GM19395 (cell line): Measurements from ENCODE around the gene CWC27.
A peak's percentile ranks its signal among the peaks of the same experiment; 100 is the strongest.

Experiments
- ATAC-seq: cut with Tn5 transposase; IDR thresholded peaks from one replicate; pipeline ENCODE4 v1.9.1; 2021; ENCODE audit warnings: mild to moderate bottlenecking, moderate library complexity; ENCODE audit not compliant: unreplicated experiment

CWC27 gene

DNA sequence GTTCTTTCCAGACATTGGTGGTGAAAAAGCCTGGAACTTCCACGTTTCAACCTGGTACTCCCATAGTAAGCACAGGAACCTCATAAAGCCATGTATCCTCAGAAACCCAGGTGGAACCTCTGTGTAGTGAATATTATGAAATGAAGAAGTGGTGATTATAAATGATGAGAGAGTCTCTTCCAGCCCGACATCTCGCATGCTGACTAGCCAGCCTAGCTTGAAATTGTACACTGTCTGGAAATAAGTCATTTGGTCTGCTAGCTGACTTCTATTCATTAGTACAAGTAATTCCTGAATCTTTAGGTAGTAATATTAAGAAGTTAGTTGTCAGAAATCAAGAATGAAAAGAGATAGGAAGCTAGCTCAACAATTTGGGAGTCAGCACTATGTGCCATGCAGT is 203.3 kb downstream of the CWC27 start:
- ATAC-seq: no peak

DNA sequence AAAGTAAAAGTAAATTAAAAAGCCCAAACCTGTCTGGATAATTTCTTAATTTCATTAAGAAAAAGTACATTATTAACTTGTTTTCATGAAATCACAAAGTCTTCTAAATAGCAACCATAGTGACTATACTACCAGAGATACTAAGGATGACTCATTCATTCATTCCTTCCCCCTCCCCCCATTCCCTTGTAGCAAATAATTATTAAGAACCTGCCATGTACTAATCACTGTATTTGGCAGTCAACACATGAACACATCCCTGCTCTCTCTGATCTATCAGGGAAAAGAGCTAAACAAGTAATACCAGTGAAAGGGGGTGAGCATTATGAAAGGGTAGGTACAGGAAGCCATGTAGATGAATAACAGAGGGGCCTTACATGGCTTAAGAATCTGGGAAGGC is 203.9 kb downstream of the CWC27 start:
- ATAC-seq: no peak

DNA sequence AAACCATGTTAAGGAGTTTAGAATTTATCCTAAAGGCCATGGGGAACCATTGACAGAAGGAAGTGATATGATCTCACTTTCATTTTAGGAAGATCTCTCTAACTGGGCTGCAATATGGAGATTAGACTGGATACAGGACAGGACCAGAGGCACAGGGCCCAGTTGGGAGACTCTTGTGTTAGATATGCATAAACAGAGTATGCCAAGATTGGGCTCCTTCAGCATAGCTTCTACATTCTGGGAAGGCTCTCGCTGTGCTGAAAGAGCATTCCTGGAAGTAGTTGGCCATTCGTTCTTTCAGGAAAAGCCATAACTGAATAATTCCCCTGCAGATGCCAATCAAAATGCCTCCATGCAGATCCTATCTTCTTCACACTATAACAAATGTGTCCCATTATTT is 204.5 kb downstream of the CWC27 start:
- no peak for ATAC-seq

DNA sequence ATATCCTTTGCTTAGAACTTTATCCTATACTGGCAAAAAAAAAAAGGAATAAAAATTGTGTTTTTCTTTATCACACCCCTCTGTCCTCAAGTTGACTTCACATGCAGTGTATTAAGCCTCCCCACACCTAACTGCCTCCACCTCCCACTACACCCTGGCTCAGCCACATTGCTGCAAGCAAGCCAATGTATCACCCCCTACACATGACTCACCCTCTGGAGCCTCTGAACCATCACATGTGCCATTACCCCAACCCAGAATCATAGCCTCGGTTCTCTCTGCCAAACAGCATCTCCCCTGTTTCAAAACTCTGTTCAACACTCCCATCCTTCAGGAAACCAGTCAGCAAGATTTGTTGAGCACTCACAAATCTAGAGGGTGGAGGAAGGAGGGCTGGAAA is 209.0 kb downstream of the CWC27 start:
- ATAC-seq: no peak

DNA sequence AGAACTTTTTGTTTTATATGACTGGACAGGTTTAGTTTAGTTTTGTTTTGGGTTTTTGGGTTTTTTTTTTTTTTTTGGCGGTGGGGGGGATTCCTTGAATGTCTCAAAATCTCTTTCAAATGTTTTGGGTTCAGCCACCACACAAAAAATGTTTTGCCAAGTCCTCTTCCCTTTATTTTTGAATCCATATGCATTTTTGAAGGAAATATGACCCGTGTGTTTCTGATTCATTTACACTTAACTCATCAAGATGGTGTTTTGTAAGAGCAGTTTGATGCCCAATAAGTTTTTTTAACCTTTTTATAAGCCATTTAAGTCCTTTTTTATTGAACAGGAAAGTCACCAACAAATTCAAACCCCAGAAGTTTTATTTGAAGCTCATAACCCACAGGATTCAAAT is 209.8 kb downstream of the CWC27 start:
- no peak for ATAC-seq

DNA sequence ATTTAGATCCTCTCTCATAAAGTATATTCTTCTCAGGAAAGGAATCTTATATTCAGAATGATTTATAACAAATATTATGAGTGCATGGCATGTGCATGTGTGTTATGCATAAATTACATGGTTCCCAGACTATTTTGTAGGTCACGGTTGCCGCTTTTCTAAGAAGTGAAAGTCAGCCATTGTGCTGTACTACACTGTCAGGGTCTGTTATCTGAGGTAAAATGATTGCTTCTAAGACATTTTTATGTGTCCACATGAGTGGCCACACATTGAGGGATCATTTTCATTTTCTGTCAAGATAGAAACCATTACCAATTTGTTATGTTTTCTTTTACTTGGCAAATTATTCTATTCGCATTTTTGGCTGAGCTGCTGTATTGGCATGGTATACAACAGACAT is 210.8 kb downstream of the CWC27 start:
- ATAC-seq: peak; percentile 77

DNA sequence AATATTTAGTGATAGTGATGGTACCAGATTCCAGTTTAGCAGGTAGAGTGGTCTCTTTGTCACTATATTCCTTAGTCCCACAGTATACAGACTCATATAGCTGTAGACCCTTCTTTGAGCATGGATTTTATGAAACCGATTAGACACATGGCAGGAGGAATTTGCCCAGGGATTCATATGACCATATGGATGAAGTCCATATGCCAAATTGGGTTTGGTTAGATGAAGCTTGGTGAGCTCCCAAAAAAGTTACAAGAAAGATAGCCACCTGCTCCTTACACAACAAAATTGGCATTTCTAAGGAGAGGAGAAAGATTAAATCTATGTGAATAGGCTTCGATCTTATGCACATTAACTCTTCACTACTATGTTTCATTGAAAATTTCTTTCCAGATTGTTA is 211.4 kb downstream of the CWC27 start:
- ATAC-seq: no peak

DNA sequence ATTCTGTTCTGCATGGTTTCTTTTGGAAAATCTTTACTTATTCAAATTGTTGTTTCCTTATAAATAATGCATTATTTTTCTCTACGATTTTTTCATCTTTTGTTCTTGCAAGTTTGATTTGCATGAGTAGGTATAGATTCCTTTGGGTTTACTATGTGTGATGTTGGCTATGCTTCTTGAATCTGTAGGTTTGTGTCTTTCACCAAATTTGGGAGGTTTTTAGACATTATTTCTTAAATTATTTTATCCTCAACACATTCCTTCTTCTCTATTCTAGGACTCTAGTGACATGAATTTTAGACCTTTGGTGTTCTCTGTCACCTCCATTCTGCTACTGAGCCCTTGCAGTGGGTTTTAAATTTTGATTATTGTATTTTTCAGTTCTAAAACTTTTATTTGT is 219.0 kb downstream of the CWC27 start:
- ATAC-seq: no peak

DNA sequence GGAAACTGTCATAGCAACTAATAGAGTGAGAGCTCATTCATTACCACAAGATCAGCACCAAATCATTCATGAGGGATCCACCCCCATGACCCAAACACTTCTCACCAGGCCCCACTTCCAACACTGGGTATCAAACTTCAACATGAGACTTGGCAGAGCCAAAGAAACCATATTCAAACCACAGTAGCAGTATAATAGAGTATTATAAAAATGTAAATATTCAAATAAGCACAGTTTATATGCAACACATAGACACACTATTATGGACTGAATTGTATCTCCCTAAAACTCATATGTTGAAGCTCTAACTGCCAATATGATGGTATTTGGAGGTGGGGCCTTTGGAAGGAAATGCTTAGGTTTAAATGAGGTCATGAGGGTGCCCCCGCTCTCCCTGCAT is 240.5 kb downstream of the CWC27 start:
- ATAC-seq: no peak

DNA sequence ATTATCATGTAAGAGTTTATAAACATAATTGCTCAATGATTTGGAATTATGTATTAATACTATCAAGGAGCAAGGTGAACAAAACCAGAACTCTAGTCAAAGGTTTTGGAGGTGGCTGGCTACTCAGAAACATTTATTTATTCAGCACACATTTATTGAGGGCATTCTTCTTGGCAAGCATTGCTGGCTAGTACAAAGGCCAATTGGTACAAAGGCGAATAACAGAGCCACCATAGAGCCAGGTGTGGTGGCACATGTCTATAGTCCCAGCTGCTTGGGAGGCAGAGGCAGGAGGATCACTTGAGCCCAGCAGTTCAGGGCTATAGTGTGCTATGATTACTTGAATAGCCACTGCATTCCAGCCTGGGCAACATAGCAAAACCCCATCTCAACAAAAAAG is 242.1 kb downstream of the CWC27 start:
- no peak for ATAC-seq

DNA sequence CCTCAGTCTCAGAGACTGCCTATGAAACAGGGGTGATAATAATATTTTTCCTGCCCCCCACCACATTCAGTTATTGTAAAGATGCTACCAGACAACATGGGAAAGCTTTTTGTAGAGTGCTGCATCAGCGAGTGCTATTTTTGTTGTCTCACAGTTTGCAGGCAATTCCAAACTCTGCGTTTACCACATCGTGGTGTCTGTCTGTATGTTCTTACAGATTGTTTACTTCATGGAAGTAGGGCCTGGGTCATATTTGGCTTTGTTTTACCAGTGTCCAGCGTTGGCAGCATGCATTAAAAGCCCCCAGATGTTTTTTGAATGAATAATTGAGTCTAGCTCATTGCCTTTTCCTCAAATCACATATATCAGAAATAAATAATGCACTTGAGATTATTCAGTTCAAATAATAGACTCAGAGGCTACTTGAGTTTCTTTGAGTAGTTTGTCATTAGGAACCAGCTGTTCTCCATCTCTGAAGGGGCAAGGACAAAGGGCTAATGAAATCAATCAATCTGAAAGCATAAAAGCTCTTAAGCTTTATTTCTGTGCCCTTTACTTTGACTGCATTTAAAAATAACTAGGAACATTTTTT is 243.7 kb downstream of the CWC27 start:
- ATAC-seq: no peak

DNA sequence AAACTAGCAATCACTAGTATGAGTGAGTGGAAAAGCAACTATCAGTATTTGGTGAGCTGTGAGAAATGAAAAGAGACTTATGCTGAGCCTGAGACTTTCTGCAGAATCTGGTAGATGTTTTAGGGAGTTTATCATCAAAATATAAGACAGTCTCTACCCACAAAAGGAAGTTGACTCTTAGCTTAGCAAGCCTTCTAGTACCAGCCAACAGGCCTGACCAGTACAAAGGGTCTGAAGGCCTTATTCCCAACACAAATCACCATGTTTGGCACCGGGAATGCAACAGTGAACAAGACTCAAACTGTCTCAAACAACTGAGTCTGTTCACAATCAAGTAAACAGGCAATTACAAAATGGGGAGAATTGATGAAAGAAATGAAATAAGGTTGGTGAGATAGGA is 244.4 kb downstream of the CWC27 start:
- ATAC-seq: no peak

DNA sequence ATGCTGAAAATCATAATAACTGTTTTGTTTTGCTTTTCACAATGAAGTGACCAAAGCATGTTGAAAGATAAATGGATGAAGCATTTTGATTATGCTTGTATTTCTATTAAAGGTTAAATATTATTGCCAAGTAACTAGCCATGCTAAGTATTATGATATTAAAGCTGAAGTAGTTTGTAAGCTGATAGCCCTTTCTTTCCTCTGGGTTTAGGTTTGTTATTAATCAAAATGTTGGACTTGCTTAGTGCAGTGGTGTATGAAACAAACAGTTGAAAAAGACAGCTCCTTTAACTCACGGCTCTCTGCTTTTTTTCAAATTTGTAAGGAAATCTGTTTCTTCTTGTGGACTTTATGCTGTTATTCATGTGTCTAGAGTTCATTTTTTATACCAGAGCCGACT is 246.0 kb downstream of the CWC27 start:
- ATAC-seq: no peak

DNA sequence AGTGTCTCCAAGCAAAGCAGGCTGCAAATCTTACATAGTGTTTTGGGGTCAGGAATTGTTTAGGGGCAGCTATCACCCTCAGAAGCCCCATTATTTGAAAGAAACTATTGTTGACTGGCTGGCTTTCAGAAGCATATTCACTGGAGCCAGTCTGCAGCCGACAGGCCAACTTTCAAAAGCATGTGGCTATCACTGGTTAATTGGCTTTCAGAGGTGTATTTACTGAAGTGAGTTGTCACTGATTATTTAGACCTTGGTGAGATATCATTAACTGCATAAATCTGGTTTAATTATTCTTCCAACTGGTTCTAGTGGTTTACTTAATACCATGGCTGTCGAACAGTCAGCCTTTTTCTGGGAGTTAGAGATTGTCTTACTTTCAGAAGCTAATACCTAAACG is 247.0 kb downstream of the CWC27 start:
- no peak for ATAC-seq

DNA sequence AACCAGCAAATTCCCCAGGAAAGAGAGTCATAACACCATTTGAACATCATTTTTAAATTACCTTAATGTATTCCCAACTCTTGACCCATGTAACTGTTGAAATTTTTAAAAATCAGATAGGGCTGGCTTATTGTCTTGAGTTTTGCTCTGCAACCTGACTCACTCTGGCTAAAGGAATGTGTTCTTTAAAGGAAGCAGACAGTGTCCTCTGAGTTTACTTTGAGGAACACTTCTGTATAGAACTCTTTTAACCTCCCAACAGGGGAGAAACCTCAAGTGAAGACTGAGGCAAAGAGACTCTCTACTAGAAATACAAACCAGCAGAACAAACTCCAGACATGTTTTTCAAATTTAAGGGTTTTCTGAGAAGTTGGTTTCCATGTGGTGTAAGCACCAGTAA is 248.9 kb downstream of the CWC27 start:
- ATAC-seq: no peak

DNA sequence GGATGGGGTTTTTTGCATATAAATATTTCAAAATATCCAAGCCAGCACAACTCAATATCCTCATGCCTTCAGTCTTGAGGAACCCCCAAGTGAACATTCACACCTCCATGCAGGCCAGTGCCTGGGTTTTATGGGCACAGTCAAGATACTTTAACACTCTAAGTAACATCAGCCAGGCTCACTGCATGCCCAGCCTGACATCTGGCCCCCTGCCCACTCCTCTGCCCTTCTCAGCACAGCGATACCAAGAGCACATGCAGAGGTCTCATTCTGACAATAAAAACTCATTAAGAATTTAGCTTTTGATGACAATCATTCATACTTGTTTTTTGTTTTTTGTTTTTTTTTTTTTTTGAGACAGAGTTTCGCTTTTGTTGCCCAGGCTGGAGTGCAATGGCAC is 250.0 kb downstream of the CWC27 start:
- ATAC-seq: no peak

DNA sequence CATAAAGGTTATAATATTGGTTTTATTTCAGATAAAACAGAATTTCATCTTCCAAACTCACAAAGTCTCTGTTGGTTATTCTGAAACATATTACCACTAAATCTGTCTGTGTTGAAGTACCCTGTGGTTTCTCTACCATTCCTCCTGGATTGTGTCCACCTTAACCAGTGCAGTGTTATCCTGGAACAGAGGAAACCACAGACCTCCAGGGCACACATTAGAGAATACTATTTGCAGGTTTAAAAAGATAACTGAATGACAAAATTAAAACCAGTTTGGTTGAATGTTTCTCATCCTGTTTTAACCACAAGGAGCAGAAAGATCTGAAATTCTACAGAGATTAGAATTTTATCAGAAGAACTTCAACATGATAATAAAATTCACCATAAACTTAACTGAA is 251.8 kb downstream of the CWC27 start:
- ATAC-seq: no peak

DNA sequence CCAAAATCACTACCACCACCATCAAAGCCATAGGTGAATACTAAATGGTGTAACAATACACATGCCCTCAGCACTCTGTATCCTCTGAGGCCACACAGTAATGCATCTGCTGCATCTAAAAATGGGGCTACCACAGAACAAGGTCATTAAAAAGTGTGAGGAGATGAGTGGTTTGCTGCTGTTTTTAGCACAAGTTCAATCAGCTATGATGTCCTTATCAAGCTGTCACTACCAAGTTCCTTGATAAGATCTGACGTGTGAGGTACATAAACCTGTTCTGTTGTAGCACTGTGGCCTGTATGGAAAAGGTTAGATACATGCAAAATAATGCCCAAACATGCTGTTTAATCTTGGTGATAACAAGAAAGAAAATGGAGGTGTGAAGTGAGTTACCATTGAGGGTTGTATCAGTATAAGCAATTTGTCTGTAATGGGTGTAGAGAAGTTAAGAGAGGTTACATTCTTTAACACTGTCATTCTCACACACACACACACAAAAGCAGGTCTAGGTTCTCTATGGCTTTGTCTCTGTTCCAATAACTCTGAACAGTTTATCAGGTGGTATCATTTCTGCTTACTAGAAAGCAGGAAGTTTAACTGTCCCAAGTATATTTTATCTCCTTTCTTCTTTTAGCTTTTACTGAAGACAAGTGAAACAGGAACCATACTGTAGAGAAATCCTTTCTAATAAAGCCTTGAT is 252.9 kb downstream of the CWC27 start:
- peak; percentile 64 for ATAC-seq

DNA sequence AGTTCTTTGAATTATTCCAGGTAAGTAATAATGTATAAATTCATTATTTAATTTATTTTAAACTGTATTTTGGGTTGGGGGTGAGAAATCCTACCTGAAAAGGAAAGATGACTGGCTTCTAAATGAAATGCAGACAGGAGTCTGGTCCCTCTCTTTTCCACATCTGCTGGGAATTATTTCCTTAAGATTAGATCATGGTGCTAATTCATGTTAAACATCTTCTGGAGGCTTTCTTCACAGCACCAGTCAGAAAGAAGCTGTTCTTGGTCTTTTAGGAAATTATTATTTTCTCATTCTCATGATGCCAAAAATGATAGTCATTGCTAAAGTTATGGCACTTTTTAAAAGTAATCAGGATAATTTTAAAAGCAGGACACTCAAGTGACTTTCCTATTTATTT is 254.2 kb downstream of the CWC27 start:
- ATAC-seq: no peak

DNA sequence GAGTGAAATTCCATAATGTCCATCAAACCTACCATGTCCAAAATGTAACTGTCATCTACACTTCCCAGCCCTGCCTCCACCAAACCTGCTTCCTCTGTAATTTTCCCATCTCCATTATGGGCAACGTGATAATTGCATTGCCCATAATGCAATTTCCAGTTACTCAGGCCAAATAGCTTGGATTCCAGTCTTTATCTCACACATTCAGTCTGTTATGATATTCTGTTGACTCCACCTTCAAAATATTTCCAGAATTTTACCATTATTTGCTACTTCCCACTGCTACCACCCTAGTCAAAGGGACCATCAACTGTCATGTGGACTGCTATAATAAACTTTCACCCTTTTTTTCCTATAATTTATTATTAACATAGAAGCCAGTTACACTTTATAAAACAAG is 256.0 kb downstream of the CWC27 start:
- no peak for ATAC-seq

DNA sequence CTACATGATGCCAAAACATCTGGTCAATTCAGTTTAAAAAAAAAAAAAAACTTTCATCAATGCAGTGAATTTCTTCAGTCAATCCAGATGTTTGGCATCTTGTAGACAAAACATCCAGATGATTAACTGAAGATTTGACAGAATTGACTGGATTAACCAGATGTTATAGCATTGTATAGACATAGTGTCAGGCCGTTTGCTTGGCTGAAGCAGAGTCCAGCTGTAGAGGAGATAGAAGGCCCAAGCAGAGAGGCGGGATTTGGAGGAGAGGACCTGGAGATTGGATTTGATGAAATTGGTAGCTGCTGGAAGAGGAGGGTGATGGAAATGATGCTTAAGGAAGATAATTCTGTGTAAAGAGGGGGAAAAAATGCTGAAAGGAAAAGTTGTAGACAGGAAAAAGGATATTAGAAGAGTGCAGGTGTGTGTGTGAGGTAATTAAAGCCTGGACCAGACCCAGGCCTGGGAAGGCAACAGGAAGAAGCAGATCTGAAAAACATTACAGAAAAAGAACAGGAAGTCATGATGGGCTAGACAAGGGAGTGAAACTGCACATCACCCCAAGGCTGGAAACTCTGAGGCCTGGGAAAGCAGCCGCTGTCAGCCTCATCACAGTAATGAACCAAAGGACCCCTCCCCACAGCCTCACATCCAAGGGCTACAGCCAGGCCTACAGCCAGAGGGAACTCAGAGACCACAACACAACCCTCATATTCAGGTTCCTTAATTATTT is 258.3 kb downstream of the CWC27 start:
- peak; percentile 80 for ATAC-seq

DNA sequence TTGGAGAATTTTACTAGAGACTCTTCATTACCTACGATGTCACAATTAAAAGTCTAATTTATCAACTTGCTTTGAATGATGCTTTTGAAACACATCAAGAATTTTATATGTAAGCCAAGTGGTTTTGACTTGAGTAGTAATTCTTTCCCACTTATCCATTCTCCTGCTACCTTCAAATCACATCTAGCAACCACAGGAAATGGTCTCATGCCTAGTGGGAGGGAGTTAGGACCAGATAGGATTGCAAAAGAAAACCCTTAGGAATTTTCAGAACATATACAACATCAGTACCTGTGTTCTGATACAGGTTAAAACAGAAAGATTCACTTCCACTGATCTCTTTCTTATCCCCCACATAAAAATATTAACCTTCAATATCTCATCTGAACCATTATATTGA is 260.4 kb downstream of the CWC27 start:
- ATAC-seq: no peak
